Cardiac fibroblast (primary cell): ENCODE measurements around the gene CHCHD3.

Experiments used
- DNase-seq, 2 donors: peaks; one replicate each; pipeline versions ENCODE4 v3.0.0 to v3.0.0-alpha.2; 2010; ENCODE audit warnings: low read depth in 2 of 2
- H3K4me3 ChIP-seq, 2 donors: replicated peaks in 1 of 2; 1 replicate in 1 of 2; 2 replicates in 1 of 2; pipeline ENCODE4 v1.5.1; 2011; ENCODE audit warnings: low read depth in 2 of 2, low read length in 2 of 2, mild to moderate bottlenecking in 2 of 2, moderate library complexity in 1 of 2
- CTCF ChIP-seq: IDR thresholded peaks from one replicate; pipeline ENCODE4 v1.5.1; 2011; ENCODE audit warnings: low read depth, mild to moderate bottlenecking, low read length, inconsistent platforms

The CHCHD3 gene

GRCh38 chr7:132861940-132862554, 219.8 kb downstream of the CHCHD3 start:
- no peak for TF ChIP-seq CTCF
- no peak overlapping the region for H3K4me3 ChIP-seq
- DNase-seq, result no peak

DNA sequence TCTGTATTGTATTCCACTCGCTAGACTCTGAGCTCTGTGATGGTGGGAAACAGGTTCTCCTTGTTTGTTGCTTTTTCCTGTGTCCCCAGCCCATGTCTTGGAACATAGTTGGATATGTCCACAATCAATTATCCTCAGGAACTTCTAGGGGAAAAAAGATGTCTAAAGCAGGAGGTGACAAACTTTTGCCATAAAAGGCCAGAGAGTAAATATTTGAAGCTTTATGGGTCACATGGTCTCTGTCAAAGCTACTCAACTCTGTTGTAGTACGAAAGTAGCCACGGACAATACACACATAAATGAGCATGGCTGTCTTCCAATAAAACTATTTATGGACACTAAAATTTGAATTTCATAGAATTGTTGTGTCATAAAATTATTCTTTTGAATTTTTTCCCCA, 220.5 kb downstream of the CHCHD3 start:
- H3K4me3 ChIP-seq, result no peak overlapping the region
- no peak for TF ChIP-seq CTCF
- DNase-seq, result no peak

- no peak for TF ChIP-seq CTCF
- no peak overlapping the region for H3K4me3 ChIP-seq
- DNase-seq, result no peak
These were observed 222.7 kb downstream of the CHCHD3 start for GRCh38 chr7:132859199-132859598.

DNA sequence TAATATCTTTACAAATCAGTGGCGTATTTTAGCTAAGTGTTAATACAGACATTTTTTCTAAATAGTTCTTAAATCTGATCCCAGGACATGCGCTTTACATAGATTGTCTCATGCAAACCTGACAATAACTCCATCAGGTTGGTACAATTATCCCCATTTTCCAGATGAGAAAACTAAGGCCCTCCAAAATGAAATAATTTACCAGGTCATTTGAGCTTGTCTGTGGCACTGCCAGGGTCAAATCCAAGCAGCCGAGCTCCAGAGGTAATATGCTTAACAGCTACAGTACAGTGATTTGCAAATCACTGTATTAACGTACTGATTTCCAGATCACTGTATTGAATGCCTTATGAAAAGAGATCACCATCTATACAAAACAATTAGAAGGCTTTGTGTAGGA, 223.1 kb downstream of the CHCHD3 start:
- no peak for DNase-seq
- no peak overlapping the region for H3K4me3 ChIP-seq
- TF ChIP-seq CTCF, result no peak

DNA sequence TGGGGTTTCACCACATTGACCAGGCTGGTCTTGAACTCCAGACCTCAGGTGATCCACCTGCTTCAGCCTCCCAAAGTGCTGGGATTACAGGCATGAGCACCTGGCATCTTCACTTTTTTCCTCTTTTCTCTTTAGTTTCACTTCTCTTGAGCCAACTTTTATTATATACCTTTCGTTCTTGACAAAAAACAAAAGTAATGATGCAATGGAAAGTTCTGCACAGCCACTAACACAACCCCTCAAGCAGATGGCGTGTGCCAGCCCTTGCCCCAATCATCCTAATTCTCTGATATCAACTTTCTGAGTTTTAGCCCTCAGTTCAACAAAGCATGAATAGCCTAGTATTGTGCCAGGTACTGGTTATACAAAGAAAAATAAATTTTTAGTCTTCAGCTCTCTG, 223.6 kb downstream of the CHCHD3 start:
- no peak overlapping the region for H3K4me3 ChIP-seq
- DNase-seq, result no peak
- TF ChIP-seq CTCF, result no peak

DNA sequence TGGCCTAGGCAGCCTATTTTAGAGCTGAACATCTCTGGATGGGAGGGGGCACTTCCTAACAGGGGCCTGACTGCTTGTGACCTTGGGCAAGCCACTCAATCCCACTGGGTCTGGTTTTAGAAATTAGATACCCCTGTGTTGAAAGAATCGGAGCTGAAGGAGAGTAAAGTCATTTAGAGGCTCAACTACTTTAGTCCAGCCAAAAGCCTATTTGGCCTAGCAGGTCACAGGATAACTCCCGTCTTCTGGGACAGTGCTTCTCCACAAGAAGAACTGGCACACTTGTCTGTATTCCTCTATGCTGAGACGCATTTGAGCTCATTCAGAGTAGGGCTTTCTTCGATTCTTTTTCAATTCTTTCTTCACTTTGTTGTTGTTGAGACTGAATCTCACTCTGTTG, 224.2 kb downstream of the CHCHD3 start:
- no peak for DNase-seq
- no peak for TF ChIP-seq CTCF
- H3K4me3 ChIP-seq, result no peak overlapping the region

GRCh38 chr7:132857031-132857430, 224.9 kb downstream of the CHCHD3 start:
- TF ChIP-seq CTCF, result no peak
- no peak for DNase-seq
- no peak overlapping the region for H3K4me3 ChIP-seq
